ENCODE data around the gene ZMYND10. TPM values are rescaled to one million over a fixed set of nuclear protein-coding genes. Genes with fewer than 3 reads are reported as not detected.

ZMYND10 gene
- total and polyA plus RNA-seq, 2 experiments from 2014 or later: 0.29 to 0.31 TPM

DNA sequence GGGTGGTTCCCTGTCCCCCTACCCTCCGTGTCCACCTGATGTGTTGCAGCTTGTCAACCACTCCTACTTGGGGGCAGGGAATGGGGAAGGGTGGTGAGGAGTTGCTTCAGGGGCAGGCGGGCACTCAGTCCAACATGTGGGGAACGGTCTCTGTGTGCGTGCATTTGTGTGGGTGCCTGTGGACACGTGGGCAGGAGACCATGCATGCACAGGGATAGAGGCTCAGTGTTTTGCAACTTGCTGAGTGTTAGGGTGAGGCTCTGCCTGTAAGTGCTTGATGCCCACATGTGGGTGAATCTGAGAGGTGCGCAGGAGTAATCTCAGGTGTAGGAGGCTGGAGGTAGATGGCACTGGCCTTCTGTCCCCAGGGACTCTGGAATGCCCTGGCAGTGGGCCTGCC lies 38.2 kb upstream of the ZMYND10 start (continued):
- TF ChIP-seq, protein P1, sequence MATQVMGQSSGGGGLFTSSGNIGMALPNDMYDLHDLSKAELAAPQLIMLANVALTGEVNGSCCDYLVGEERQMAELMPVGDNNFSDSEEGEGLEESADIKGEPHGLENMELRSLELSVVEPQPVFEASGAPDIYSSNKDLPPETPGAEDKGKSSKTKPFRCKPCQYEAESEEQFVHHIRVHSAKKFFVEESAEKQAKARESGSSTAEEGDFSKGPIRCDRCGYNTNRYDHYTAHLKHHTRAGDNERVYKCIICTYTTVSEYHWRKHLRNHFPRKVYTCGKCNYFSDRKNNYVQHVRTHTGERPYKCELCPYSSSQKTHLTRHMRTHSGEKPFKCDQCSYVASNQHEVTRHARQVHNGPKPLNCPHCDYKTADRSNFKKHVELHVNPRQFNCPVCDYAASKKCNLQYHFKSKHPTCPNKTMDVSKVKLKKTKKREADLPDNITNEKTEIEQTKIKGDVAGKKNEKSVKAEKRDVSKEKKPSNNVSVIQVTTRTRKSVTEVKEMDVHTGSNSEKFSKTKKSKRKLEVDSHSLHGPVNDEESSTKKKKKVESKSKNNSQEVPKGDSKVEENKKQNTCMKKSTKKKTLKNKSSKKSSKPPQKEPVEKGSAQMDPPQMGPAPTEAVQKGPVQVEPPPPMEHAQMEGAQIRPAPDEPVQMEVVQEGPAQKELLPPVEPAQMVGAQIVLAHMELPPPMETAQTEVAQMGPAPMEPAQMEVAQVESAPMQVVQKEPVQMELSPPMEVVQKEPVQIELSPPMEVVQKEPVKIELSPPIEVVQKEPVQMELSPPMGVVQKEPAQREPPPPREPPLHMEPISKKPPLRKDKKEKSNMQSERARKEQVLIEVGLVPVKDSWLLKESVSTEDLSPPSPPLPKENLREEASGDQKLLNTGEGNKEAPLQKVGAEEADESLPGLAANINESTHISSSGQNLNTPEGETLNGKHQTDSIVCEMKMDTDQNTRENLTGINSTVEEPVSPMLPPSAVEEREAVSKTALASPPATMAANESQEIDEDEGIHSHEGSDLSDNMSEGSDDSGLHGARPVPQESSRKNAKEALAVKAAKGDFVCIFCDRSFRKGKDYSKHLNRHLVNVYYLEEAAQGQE (IDR thresholded peaks at IDR 0.05; ENCODE audit: unreplicated experiment): no peak

DNA sequence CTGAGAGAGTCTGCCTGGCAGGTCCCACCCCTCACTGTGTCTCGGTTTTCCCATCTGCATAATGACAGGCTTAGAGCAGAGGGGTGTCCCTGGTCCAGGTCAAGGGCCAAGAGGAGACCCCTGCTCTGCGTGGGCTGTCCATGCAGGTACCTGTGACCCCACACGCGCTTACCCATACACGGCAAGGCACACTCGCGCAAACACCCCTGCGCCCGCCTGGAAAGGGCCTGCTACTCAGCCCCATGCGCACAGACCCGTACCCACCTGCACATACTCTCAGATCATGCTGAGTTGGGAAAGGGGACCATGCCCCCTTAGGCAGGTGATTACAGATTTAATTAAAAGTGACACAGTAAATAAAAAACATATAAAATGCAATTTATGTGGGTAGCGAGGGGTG lies 37.2 kb upstream of the ZMYND10 start:
- ATAC-seq (no peak), DNase-seq (ENCODE audit: low spot score) (no peak)
- Histone ChIP-seq H2AFZ (no peak overlapping the region), H3K27me3 (ENCODE audit: insufficient read depth) (no peaks in the 10 kb centered on the region), H3K79me2 (replicated peaks; ENCODE audit: insufficient read depth) (no peaks in the 10 kb centered on the region), H3K36me3 (ENCODE audit: insufficient read depth) (no peaks in the 10 kb centered on the region), H3K4me2 (no peak overlapping the region), H4K20me1 (replicated peaks; ENCODE audit: insufficient read depth) (no peaks in the 10 kb centered on the region), H3K27ac (ENCODE audit: low read depth) (no peak overlapping the region), H3K4me1 (ENCODE audit: insufficient read depth) (no peaks in the 10 kb centered on the region), H3F3A (replicated peaks; ENCODE audit: low read depth) (no peaks in the 10 kb centered on the region), H3K4me3 (no peak overlapping the region), H3K9me2 (ENCODE audit: insufficient read depth) (no peaks in the 10 kb centered on the region)
- Mint-ChIP-seq H3K36me3 (ENCODE audit: low read depth) (no peaks in the 10 kb centered on the region), H3K4me1 (peaks cover 9% of the 10 kb centered on the region), H3K27me3 (ENCODE audit: insufficient read depth, low read depth, poor library complexity) (peaks cover 16% of the 10 kb centered on the region), H3K27ac (no peak overlapping the region), H3K4me3 (no peak overlapping the region), H3K9me3 (no peaks in the 10 kb centered on the region; the same call in 2 of the 3 replicates)
- no peak for TF ChIP-seq STAT1 (IDR thresholded peaks at IDR 0.05; ENCODE audit: unreplicated experiment)
- no peak for TF ChIP-seq NANOG (IDR thresholded peaks at IDR 0.05; ENCODE audit: borderline replicate concordance)
- TF ChIP-seq, protein P2, sequence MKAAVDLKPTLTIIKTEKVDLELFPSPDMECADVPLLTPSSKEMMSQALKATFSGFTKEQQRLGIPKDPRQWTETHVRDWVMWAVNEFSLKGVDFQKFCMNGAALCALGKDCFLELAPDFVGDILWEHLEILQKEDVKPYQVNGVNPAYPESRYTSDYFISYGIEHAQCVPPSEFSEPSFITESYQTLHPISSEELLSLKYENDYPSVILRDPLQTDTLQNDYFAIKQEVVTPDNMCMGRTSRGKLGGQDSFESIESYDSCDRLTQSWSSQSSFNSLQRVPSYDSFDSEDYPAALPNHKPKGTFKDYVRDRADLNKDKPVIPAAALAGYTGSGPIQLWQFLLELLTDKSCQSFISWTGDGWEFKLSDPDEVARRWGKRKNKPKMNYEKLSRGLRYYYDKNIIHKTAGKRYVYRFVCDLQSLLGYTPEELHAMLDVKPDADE (IDR thresholded peaks at IDR 0.05): no peak
- TF ChIP-seq, protein P3, sequence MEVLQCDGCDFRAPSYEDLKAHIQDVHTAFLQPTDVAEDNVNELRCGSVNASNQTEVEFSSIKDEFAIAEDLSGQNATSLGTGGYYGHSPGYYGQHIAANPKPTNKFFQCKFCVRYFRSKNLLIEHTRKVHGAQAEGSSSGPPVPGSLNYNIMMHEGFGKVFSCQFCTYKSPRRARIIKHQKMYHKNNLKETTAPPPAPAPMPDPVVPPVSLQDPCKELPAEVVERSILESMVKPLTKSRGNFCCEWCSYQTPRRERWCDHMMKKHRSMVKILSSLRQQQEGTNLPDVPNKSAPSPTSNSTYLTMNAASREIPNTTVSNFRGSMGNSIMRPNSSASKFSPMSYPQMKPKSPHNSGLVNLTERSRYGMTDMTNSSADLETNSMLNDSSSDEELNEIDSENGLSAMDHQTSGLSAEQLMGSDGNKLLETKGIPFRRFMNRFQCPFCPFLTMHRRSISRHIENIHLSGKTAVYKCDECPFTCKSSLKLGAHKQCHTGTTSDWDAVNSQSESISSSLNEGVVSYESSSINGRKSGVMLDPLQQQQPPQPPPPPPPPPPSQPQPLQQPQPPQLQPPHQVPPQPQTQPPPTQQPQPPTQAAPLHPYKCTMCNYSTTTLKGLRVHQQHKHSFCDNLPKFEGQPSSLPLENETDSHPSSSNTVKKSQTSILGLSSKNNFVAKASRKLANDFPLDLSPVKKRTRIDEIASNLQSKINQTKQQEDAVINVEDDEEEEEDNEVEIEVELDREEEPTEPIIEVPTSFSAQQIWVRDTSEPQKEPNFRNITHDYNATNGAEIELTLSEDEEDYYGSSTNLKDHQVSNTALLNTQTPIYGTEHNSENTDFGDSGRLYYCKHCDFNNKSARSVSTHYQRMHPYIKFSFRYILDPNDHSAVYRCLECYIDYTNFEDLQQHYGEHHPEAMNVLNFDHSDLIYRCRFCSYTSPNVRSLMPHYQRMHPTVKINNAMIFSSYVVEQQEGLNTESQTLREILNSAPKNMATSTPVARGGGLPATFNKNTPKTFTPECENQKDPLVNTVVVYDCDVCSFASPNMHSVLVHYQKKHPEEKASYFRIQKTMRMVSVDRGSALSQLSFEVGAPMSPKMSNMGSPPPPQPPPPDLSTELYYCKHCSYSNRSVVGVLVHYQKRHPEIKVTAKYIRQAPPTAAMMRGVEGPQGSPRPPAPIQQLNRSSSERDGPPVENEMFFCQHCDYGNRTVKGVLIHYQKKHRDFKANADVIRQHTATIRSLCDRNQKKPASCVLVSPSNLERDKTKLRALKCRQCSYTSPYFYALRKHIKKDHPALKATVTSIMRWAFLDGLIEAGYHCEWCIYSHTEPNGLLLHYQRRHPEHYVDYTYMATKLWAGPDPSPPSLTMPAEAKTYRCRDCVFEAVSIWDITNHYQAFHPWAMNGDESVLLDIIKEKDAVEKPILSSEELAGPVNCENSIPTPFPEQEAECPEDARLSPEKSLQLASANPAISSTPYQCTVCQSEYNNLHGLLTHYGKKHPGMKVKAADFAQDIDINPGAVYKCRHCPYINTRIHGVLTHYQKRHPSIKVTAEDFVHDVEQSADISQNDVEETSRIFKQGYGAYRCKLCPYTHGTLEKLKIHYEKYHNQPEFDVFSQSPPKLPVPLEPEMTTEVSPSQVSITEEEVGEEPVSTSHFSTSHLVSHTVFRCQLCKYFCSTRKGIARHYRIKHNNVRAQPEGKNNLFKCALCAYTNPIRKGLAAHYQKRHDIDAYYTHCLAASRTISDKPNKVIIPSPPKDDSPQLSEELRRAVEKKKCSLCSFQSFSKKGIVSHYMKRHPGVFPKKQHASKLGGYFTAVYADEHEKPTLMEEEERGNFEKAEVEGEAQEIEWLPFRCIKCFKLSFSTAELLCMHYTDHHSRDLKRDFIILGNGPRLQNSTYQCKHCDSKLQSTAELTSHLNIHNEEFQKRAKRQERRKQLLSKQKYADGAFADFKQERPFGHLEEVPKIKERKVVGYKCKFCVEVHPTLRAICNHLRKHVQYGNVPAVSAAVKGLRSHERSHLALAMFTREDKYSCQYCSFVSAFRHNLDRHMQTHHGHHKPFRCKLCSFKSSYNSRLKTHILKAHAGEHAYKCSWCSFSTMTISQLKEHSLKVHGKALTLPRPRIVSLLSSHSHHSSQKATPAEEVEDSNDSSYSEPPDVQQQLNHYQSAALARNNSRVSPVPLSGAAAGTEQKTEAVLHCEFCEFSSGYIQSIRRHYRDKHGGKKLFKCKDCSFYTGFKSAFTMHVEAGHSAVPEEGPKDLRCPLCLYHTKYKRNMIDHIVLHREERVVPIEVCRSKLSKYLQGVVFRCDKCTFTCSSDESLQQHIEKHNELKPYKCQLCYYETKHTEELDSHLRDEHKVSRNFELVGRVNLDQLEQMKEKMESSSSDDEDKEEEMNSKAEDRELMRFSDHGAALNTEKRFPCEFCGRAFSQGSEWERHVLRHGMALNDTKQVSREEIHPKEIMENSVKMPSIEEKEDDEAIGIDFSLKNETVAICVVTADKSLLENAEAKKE (CRISPR knock-in tag; IDR thresholded peaks at IDR 0.05): no peak
- TF ChIP-seq CREB1 (CRISPR knock-in tag; IDR thresholded peaks at IDR 0.05; ENCODE audit: low read depth): no peak
- no peak for TF ChIP-seq POLR2AphosphoS5 (IDR thresholded peaks at IDR 0.05; ENCODE audit: low read depth)
- TF ChIP-seq ZNF114 (CRISPR knock-in tag; IDR thresholded peaks at IDR 0.05): no peak
- TF ChIP-seq, protein P4, sequence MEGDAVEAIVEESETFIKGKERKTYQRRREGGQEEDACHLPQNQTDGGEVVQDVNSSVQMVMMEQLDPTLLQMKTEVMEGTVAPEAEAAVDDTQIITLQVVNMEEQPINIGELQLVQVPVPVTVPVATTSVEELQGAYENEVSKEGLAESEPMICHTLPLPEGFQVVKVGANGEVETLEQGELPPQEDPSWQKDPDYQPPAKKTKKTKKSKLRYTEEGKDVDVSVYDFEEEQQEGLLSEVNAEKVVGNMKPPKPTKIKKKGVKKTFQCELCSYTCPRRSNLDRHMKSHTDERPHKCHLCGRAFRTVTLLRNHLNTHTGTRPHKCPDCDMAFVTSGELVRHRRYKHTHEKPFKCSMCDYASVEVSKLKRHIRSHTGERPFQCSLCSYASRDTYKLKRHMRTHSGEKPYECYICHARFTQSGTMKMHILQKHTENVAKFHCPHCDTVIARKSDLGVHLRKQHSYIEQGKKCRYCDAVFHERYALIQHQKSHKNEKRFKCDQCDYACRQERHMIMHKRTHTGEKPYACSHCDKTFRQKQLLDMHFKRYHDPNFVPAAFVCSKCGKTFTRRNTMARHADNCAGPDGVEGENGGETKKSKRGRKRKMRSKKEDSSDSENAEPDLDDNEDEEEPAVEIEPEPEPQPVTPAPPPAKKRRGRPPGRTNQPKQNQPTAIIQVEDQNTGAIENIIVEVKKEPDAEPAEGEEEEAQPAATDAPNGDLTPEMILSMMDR (conservative IDR thresholded peaks at IDR 0.05; ENCODE audit: low read depth in 2 of 2): no peak
- TF ChIP-seq JUNB (IDR thresholded peaks at IDR 0.05; ENCODE audit: unreplicated experiment): no peak

Measured in GM23338 (cell line).